Panc1 (cell line): ENCODE results near the gene SIK3.

ENCODE experiments used
- POLR2AphosphoS5 ChIP-seq: IDR thresholded peaks from 2 replicates; pipeline ENCODE4 v1.6.1; 2012; ENCODE audit warnings: mild to moderate bottlenecking, low read depth, low read length, moderate library complexity
- TCF7L2 ChIP-seq: IDR thresholded peaks from 2 replicates; pipeline ENCODE4 v1.6.1; 2011; ENCODE audit warnings: mild to moderate bottlenecking, low read depth, low read length, inconsistent platforms
- TF ChIP-seq, protein P1 (sequence below): fragments of 450-650 bp; IDR thresholded peaks from 2 replicates; pipeline ENCODE4 v1.5.1; 2017; ENCODE audit warnings: mild to moderate bottlenecking

DNA sequence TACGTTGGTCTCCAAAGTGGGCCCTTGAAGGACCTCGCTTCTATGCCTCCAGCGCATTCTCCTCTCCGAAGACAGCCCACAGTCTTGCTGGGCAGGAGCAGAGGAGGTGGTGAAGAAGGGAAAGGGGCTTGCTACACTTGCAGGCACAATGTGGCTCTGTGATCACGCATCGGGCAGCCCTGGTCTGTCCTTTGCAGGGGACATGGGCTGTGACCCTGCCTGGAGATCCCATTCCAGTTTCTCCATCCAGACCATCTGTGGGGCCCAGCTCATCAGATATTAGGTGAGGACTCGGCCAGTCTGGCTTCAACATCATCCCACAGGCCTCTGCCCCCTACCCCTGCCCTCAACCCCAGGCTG lies 261.6 kb downstream of the SIK3 start:
- TF ChIP-seq, protein P1, sequence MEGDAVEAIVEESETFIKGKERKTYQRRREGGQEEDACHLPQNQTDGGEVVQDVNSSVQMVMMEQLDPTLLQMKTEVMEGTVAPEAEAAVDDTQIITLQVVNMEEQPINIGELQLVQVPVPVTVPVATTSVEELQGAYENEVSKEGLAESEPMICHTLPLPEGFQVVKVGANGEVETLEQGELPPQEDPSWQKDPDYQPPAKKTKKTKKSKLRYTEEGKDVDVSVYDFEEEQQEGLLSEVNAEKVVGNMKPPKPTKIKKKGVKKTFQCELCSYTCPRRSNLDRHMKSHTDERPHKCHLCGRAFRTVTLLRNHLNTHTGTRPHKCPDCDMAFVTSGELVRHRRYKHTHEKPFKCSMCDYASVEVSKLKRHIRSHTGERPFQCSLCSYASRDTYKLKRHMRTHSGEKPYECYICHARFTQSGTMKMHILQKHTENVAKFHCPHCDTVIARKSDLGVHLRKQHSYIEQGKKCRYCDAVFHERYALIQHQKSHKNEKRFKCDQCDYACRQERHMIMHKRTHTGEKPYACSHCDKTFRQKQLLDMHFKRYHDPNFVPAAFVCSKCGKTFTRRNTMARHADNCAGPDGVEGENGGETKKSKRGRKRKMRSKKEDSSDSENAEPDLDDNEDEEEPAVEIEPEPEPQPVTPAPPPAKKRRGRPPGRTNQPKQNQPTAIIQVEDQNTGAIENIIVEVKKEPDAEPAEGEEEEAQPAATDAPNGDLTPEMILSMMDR: no peak
- TF ChIP-seq POLR2AphosphoS5: no peak
- no peak for TF ChIP-seq TCF7L2
